Measurements from ENCODE around the gene MORN5.

The MORN5 gene

DNA sequence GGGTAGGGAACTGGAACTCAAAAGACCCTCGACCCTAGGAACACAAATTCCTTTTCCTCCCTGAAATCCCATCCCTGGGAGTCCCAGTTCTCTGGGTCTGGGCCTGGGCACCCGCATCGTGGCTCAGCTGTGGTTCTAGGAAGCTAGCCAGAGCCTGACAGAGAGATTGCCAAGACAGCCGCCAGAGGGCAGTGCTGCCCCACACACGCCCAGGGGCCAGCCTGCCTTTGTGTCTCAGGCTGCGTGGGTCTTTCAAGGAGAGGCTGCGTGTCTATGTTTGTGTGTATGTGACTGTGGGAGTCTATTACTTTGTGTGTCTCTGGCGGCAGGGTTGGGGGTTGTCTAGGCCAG, 34.6 kb upstream of the MORN5 start:
- DNase-seq, result peak; percentile 18

DNA sequence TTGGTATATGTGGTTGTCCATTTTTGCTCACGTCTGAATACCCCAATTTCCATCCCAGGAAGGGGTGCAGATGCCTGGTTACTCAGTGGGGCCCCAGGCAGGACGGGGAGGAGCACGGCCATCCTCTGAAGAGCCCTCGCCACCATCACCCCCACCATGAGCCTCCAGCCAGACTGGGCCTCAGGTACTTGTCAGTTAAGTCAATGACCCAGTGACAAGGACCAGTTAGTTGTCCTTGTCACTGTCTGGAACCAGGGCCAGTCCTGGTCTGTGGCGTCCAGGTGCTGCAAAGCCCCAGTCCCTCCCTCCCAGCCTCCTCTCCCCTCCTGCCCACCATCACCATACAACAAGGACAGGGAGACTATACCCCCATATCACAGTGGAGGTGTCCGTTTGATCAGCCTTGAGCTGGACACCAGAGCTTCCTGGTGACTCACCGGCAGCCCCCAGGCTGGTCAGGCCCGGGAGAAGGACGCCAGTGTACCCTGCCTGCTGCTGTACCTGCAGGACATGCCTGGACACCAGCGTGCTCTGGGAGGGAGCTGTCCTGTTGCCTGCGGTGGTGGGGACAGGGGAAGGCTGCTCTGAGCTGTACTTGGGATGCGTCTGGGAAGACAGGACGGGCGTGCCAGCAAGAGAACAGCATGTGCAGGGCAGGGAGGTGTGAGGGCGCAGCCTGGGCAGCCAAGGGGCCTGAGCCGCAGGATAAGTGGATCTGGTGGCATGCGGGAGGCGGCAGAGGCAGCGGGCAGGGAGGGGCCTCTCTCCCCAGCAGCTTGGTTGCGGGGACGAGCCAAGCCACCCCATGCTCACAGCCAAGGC, 34.0 kb upstream of the MORN5 start:
- DNase-seq, result no peak

DNA sequence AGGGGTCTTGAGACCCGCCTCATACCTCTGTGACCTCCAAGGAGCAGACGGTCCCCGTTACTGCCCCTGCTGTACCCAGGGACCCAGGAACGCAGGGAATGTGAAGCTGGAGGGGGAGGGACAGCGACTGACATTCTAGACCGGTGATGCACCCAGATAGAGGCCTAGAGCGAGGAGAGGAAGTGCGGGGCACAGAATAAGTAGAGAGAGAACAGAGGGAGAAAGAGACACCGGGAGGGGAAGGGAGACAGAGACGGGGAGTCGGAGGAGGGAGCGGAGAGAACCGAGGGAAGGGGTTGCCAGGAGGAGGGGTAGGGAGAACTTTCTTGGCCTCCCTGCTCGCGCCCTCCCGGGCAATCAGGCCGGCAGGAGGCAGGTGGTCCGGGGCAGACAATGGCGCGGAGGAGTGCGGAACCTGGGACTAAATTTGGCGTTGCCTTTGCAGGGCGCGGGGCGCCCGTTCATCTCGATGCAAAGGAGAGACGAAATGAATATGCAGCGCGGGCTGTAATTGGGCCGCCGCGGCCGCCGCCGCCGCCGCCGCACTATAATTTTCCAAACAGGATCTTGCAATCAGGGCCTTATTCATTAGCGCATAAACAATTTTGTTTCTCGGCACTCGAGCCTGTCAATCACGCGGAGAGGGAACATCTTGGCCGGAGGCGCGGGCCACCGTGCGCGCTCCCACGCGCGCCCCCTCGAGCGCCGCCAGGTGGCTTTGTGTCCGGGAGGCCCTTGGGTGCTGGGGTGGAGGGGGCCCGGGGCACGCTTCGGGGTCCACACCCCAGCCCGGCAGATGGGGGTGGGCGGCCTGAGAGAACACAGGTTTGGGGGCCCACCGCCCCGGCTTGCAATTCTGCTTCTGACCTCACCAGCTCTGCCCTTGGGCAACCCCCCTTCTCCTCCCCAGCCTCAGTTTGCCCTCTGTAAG, 33.1 kb upstream of the MORN5 start:
- no peak for DNase-seq

- DNase-seq, result no peak
Measured at GRCh38 chr9:122127396-122127798, 32.3 kb upstream of the MORN5 start.

- DNase-seq, result no peak
Measured at GRCh38 chr9:122128007-122128968, 31.4 kb upstream of the MORN5 start.

- DNase-seq, result no peak
Measured at GRCh38 chr9:122128969-122129343, 30.8 kb upstream of the MORN5 start.

DNA sequence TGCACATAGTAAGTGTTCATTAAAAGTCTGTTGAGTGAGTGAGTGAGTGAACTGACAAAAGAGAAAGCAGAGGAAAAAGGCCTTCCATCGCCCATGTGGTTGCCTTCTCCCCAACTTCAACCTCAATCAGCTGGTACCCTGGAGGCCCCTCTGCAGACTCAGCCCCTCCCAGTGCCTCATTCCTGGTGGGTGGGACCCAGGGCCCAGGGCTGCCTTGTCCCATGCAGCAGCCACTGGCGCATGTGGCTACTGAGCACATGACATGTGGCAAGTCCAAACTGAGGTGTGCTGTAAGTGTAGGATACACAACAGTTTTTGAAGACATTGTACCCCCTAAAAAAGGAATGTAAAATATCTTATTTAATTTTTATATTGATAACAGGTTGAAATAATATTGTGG, 29.7 kb upstream of the MORN5 start:
- DNase-seq, result no peak

DNA sequence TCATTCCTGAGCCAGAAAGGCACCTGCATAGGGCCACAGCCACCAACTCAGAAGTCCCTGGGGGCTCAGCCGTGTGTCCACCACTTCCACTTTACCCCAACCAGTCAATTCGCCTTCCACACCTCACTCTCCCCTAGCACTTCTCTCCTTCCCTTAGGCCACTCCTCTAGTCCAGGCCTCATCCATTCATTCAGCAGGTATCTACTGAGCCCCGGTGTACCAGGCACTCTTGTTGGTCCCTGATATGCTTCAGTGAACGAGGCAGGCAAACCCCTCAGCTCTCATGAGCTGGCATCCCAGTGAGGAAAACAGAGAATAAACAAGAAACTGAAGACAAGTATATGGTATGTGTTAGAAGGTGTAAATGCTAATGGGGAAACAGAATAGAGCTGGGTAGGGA, 28.9 kb upstream of the MORN5 start:
- DNase-seq, result no peak

DNA sequence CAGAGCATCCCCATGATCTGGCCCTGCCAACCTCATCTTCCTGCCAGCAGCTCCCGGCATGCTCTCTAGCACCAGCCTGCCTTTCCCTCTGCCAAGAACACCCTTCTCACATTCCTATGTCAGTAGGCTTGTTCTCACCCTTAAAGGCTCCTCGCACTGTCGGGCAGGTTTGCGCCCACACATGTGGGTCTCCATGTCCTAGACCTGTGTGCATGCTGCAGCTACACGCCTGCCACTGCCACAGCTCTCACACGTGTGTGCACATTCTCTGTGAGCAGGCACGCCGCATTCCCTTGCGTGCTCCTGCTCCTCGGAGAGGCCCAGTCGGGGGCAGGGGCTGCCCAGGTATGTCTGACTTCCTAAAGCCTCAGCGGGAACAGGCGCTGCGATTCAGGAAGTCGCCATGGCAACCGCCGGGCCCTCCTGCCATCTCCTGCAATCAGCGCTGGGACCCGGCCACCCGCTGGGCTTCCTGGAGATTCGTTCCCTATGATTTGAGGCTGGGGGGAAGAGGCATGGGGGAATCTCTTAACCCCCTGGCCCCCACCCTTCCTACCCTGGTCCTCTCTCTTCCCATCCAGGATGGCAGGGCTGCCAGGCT, 28.2 kb upstream of the MORN5 start:
- DNase-seq, result no peak

- DNase-seq, result no peak
Measured at GRCh38 chr9:122132539-122132938, 27.2 kb upstream of the MORN5 start.

DNA sequence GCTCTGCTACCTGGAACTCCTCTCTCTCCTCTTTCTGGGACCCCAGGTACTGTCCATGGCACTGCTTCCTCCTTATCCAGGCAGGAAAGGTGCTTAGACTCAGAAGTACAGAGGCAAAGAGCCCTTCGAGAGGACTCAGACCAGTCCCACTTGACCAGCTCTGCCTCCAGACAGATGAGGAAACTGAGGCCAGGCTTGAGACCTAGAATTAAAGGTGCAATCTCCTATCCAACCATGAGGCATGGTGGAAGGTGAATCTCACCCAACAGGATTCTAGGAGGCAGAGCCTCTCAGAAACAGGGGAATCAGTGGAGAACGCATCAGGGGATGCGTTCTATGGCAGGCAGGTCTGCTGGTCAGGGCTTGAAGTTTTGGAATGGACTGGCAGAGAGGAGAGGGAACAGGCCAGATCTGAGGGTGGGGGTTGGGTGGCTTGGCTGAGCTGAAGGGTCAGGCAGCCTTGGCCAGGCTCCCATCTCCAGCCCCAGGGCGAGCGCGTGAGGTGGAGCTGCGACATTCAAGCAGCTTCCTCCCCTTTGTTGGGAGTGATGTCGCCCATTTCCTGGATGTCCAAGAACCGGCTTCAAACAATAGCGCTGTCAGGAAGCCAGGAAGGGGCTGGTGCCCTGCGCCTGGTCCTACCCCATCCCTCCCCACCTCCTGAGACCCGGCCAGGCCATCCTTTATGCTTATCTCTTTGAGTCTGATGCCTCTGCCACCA, 26.3 kb upstream of the MORN5 start:
- no peak for DNase-seq

- no peak for DNase-seq
Measured at GRCh38 chr9:122133984-122134535, 25.6 kb upstream of the MORN5 start.

GRCh38 chr9:122134822-122135528, 24.7 kb upstream of the MORN5 start:
- DNase-seq, result no peak

GRCh38 chr9:122135529-122135859, 24.2 kb upstream of the MORN5 start:
- DNase-seq, result no peak

GRCh38 chr9:122138560-122139268, 21.0 kb upstream of the MORN5 start:
- DNase-seq, result no peak

DNA sequence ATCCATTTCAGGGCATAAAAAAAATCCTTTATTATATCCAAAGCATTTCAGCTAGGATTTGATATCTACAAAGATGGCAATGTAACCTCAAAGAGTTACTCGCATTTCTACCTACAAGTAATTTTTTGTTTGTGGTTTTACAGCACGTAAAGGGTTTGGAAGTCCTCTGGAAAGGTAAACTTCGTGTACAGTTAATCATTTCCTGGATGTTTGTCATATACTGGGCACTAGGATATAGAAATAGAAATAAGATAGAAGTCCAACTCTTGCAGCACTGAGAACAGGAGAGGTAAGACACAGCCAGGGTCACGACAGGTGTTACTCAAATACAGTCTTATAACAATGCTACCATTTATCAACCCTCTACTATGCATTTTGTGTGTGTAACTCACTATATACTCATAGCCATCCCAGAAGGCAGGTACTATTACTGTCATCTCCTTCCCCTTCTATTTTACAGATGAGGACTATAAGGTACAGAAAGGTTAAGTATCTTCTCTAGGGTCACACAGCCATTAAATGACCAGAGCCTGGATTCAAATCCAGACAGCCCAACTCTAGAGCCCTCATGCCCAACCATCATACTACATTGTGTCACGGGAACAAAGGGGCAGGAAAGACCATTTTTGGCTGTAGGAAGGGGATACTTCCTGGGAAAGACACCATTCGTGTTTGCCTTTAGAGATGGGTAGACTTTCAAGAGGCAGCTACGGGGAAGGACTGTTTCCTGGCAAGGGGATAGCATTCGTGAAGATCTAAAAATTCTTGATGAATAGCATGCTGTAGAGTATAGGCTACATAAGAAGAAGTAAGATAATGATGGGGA, 19.1 kb upstream of the MORN5 start:
- no peak for DNase-seq

DNA sequence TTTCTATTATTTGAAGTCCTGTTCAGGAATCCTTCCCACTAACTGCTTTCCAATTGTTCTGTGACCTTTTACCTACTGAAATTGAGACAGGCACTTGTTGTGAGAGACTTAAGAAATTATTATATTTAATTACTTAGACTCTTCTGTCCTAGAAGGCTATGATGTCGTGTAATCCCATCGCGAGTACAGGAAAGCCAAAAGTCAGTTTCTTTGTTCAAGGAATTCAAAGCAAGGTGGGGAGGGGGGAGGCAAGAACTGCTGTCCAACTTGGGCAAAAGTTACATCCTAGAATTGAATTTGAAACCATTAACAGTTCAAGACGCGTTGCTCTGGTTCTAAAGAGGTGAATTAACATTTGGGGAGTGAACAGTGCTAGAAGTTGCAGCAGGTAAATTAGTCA, 18.0 kb upstream of the MORN5 start:
- DNase-seq, result no peak

- DNase-seq, result no peak
Measured at GRCh38 chr9:122143296-122143695, 16.4 kb upstream of the MORN5 start.

DNA sequence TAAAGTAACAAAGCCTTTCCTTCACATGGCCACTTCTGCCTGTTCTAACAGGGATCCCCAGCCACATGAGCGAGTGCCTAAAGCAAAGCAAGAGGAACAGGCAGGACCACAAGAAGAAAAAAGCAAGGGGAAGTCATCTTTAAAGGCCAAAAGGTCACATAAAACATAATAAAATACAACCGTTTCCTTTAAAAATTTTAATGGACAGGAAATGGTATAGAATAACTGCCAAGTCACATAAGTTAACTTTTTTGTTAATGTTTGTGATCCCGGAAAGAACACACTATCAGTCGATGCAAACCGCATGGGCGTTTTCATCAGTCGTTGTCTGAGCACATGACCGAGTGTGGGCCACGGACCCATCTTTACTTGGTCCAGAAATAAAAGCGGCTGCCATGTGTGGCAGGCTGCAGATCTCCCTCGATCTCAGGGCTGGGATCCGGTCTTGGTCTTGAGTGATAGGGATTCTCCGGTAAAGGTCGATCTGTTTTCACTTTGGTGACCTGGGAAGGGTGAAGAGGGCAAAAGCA, 15.8 kb upstream of the MORN5 start:
- no peak for DNase-seq

Data from SIG-M5 (cell line).